Skeletal muscle satellite cell (primary cell): ENCODE measurements around the gene MFSD6L.

Experiments used
- H3K27me3 ChIP-seq: 2 replicates; pipeline ENCODE4 v1.7.0; 2013; ENCODE audit warnings: low read length; ENCODE audit not compliant: control insufficient read depth, insufficient read depth
- H3K36me3 ChIP-seq: 2 replicates; pipeline ENCODE4 v1.7.0; 2013; ENCODE audit warnings: mild to moderate bottlenecking, control low read depth, low read length; ENCODE audit not compliant: insufficient read depth
- H3K4me1 ChIP-seq: 2 replicates; pipeline ENCODE4 v1.7.0; 2013; ENCODE audit warnings: low read length; ENCODE audit not compliant: control insufficient read depth, insufficient read depth
- H3K4me2 ChIP-seq: 2 replicates; pipeline ENCODE4 v1.7.0; 2013; ENCODE audit warnings: mild to moderate bottlenecking, low read length
- H3K4me3 ChIP-seq: 2 replicates; pipeline ENCODE4 v1.7.0; 2013; ENCODE audit warnings: low read length
- H3K9ac ChIP-seq: 2 replicates; pipeline ENCODE4 v1.7.0; 2013; ENCODE audit warnings: mild to moderate bottlenecking, low read depth, low read length, moderate library complexity
- H3K9me3 ChIP-seq: replicated peaks from 2 replicates; pipeline ENCODE4 v1.7.0; 2013; ENCODE audit warnings: mild to moderate bottlenecking, control low read depth, low read length

MFSD6L gene

GRCh38 chr17:8785547-8786413, 13.4 kb downstream of the MFSD6L start:
- H3K4me2 ChIP-seq, result no peak overlapping the region
- H3K9me3 ChIP-seq, result no peaks in the 10 kb centered on the region

GRCh38 chr17:8782176-8782575, 17.0 kb downstream of the MFSD6L start:
- Histone ChIP-seq H3K4me3 (no peak overlapping the region), H3K4me2 (no peak overlapping the region), H3K9me3 (no peaks in the 10 kb centered on the region), H3K4me1 (no peaks in the 10 kb centered on the region), H3K9ac (no peak overlapping the region), H3K36me3 (no peaks in the 10 kb centered on the region), H3K27me3 (peaks cover 9% of the 10 kb centered on the region)

More at GRCh38 chr17:8785547-8786413, 13.4 kb downstream of the MFSD6L start:
- Histone ChIP-seq H3K27me3 (peaks cover 3% of the 10 kb centered on the region), H3K4me3 (no peak overlapping the region), H3K9ac (no peak overlapping the region), H3K4me1 (no peaks in the 10 kb centered on the region), H3K36me3 (no peaks in the 10 kb centered on the region)

GRCh38 chr17:8781776-8782175, 17.4 kb downstream of the MFSD6L start:
- no peaks in the 10 kb centered on the region for H3K4me1 ChIP-seq
- no peak overlapping the region for H3K4me3 ChIP-seq
- H3K27me3 ChIP-seq, result peaks cover 10% of the 10 kb centered on the region
- no peak overlapping the region for H3K4me2 ChIP-seq
- H3K36me3 ChIP-seq, result no peaks in the 10 kb centered on the region
- H3K9me3 ChIP-seq, result no peaks in the 10 kb centered on the region
- no peak overlapping the region for H3K9ac ChIP-seq

- H3K4me1 ChIP-seq, result no peaks in the 10 kb centered on the region
- H3K27me3 ChIP-seq, result peaks cover 13% of the 10 kb centered on the region
- no peak overlapping the region for H3K4me3 ChIP-seq
These were observed 22.3 kb downstream of the MFSD6L start for GRCh38 chr17:8776881-8777280.

GRCh38 chr17:8776248-8776647, 22.9 kb downstream of the MFSD6L start:
- no peaks in the 10 kb centered on the region for H3K9me3 ChIP-seq
- H3K4me2 ChIP-seq, result no peak overlapping the region
- no peaks in the 10 kb centered on the region for H3K36me3 ChIP-seq
- H3K27me3 ChIP-seq, result peaks cover 11% of the 10 kb centered on the region
- no peaks in the 10 kb centered on the region for H3K4me1 ChIP-seq
- H3K9ac ChIP-seq, result no peak overlapping the region
- no peak overlapping the region for H3K4me3 ChIP-seq

More at GRCh38 chr17:8776881-8777280, 22.3 kb downstream of the MFSD6L start:
- Histone ChIP-seq H3K9ac (no peak overlapping the region), H3K36me3 (no peaks in the 10 kb centered on the region), H3K4me2 (no peak overlapping the region), H3K9me3 (no peaks in the 10 kb centered on the region)

GRCh38 chr17:8766731-8767130, 32.4 kb downstream of the MFSD6L start:
- H3K4me1 ChIP-seq, result no peaks in the 10 kb centered on the region
- H3K9ac ChIP-seq, result no peak overlapping the region
- H3K4me2 ChIP-seq, result no peak overlapping the region
- H3K4me3 ChIP-seq, result no peak overlapping the region
- no peaks in the 10 kb centered on the region for H3K9me3 ChIP-seq
- H3K27me3 ChIP-seq, result peaks cover 3% of the 10 kb centered on the region
- H3K36me3 ChIP-seq, result no peaks in the 10 kb centered on the region

GRCh38 chr17:8762012-8762411, 37.2 kb downstream of the MFSD6L start:
- no peaks in the 10 kb centered on the region for H3K36me3 ChIP-seq
- H3K27me3 ChIP-seq, result peaks cover 21% of the 10 kb centered on the region
- no peak overlapping the region for H3K4me3 ChIP-seq
- H3K4me1 ChIP-seq, result no peaks in the 10 kb centered on the region
- H3K4me2 ChIP-seq, result no peak overlapping the region
- H3K9ac ChIP-seq, result no peak overlapping the region
- H3K9me3 ChIP-seq, result no peaks in the 10 kb centered on the region

GRCh38 chr17:8758137-8758596, 41.0 kb downstream of the MFSD6L start, which contains the start of gene SPDYE4:
TSS of gene SPDYE4 (minus strand) at chr17:8758546. CDS start at chr17:8758382, 164 bp downstream.
- no peak within 1 kb of the TSS for H3K9ac ChIP-seq
- no peaks in the 10 kb centered on the region for H3K9me3 ChIP-seq
- no peak within 1 kb of the TSS for H3K4me2 ChIP-seq
- H3K4me3 ChIP-seq, result no peak within 1 kb of the TSS
- peaks cover 21% of the 10 kb centered on the region for H3K27me3 ChIP-seq
- no peaks in the 10 kb centered on the region for H3K36me3 ChIP-seq
- no peaks in the 10 kb centered on the region for H3K4me1 ChIP-seq

- Histone ChIP-seq H3K4me1 (no peaks in the 10 kb centered on the region), H3K9me3 (no peaks in the 10 kb centered on the region), H3K36me3 (no peaks in the 10 kb centered on the region), H3K9ac (no peak overlapping the region), H3K27me3 (peaks cover 26% of the 10 kb centered on the region), H3K4me2 (no peak overlapping the region), H3K4me3 (no peak overlapping the region)
These were observed 42.0 kb downstream of the MFSD6L start for GRCh38 chr17:8757189-8757588.

GRCh38 chr17:8755590-8756255, 43.4 kb downstream of the MFSD6L start:
- no peak overlapping the region for H3K4me2 ChIP-seq
- peaks cover 25% of the 10 kb centered on the region for H3K27me3 ChIP-seq
- no peaks in the 10 kb centered on the region for H3K36me3 ChIP-seq
- no peak overlapping the region for H3K9ac ChIP-seq
- H3K9me3 ChIP-seq, result no peaks in the 10 kb centered on the region
- H3K4me1 ChIP-seq, result no peaks in the 10 kb centered on the region
- no peak overlapping the region for H3K4me3 ChIP-seq

- Histone ChIP-seq H3K9me3 (no peaks in the 10 kb centered on the region), H3K4me3 (no peak overlapping the region), H3K9ac (no peak overlapping the region), H3K36me3 (no peaks in the 10 kb centered on the region), H3K4me2 (no peak overlapping the region), H3K27me3 (peaks cover 22% of the 10 kb centered on the region), H3K4me1 (no peaks in the 10 kb centered on the region)
These were observed 44.3 kb downstream of the MFSD6L start for GRCh38 chr17:8754890-8755289.
